Activated CD8-positive, alpha-beta T cell treated with anti-CD3 and anti-CD28 coated beads, Interleukin-2, amount 10 ng/mL, durations not matched to agents 7 days and 5 days (primary cell): Measurements from ENCODE around the gene BCL2L1. TPM values are rescaled to one million over a fixed set of nuclear protein-coding genes. Genes with fewer than 3 reads are reported as not detected.
A peak's percentile ranks its signal among the peaks of the same experiment; 100 is the strongest.
"Not testable (repeated sequence)": the region's sequence is repeated elsewhere in the genome, so short reads cannot be mapped to it uniquely, and the experiment has no call there.

Source experiments
- ATAC-seq: fragments of 150-1000 bp; cut with Tn5 transposase; one replicate; pipeline ENCODE4 v1.10.0; 2021; ENCODE audit warnings: moderate library complexity
- CTCF ChIA-PET: fragments of 350-600 bp; sonication (Branson Sonifier 250); formaldehyde crosslinking; loops from one replicate; lab custom pipeline; 2021; ENCODE audit warnings: antibody characterized with exemption; lab: Charles Lee
- POLR2A ChIA-PET: fragments of 350-600 bp; sonication (Branson Sonifier 250); formaldehyde crosslinking; loops from one replicate; lab custom pipeline; 2021; ENCODE audit warnings: antibody characterized with exemption; lab: Charles Lee
- DNase-seq: peaks from one replicate; pipeline ENCODE4 v3.0.0-alpha.2; 2020
- H3K27ac Mint-ChIP-seq: one replicate; pipeline ENCODE4 v1.8.0; 2021; ENCODE audit warnings: mild to moderate bottlenecking, mixed read lengths
- H3K27me3 Mint-ChIP-seq: one replicate; pipeline ENCODE4 v1.8.0; 2021; ENCODE audit warnings: low read depth, mixed read lengths
- H3K36me3 Mint-ChIP-seq: one replicate; pipeline ENCODE4 v1.8.0; 2021; ENCODE audit warnings: low read depth, mixed read lengths
- H3K4me1 Mint-ChIP-seq: one replicate; pipeline ENCODE4 v1.8.0; 2021; ENCODE audit warnings: low read depth, mixed read lengths
- H3K4me3 Mint-ChIP-seq: one replicate; pipeline ENCODE4 v1.8.0; 2021; ENCODE audit warnings: mild to moderate bottlenecking, mixed read lengths
- H3K9me3 Mint-ChIP-seq: one replicate; pipeline ENCODE4 v1.8.0; 2022; ENCODE audit warnings: mixed read lengths; ENCODE audit not compliant: insufficient read depth
- total RNA-seq, 2 experiments: library from RNA; stranded (reverse); gene quantifications; one replicate each; pipeline ENCODE4 v1.2.3, GENCODE V29; 2021

Gene BCL2L1
- total RNA-seq, 2 experiments from 2014 or later, result 71.4 to 73.0 TPM

DNA sequence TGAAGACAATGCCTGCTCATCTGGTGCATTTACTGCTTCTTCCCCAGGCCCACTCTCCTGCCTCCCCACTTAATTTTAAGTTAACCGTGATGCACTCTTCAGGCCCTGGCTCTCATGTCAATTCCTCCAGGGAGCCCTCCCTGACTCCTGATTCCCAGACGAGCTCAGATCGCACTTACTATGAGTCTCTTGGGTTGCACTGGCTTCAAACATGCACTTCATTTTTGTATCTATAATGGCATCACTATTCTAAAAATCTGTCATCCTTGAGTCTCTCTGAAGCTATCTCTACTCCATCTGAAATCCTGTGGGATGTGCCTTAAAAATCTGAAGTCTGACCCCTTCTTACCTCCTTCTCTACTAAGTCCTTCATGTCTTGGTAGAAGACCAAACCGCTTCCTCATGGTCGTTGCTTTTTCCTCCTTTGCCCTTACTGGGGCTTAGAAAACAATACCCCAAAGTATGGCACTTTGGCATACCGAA, 60.3 kb downstream of the BCL2L1 start:
- ChIA-PET POLR2A (interaction anchor here (1.2 to 5.0 kb wide), 7 partner anchors 13 to 78 kb away, joined by 3 to 98 read pairs (median 8); partner anchors contain the start of gene BCL2L1), CTCF (interaction anchor here (1.0 to 7.9 kb wide), 30 partner anchors 8 to 161 kb away, joined by 3 to 677 read pairs (median 11); partner anchors contain the start of genes BCL2L1 and TPX2)
- H3K4me1 Mint-ChIP-seq, result peaks cover 65% of the 10 kb centered on the region
- H3K36me3 Mint-ChIP-seq, result peaks cover 38% of the 10 kb centered on the region
- H3K4me3 Mint-ChIP-seq, result peak overlapping the region; percentile 75
- H3K27me3 Mint-ChIP-seq, result no peaks in the 10 kb centered on the region
- H3K27ac Mint-ChIP-seq, result peak overlapping the region; percentile 90
- H3K9me3 Mint-ChIP-seq, result no peaks in the 10 kb centered on the region
- no peak for ATAC-seq
- no peak for DNase-seq

- peaks cover 33% of the 10 kb centered on the region for H3K36me3 Mint-ChIP-seq
- no peaks in the 10 kb centered on the region for H3K9me3 Mint-ChIP-seq
- peaks cover 59% of the 10 kb centered on the region for H3K4me1 Mint-ChIP-seq
- ATAC-seq (peak; percentile 85), DNase-seq (peak; percentile 83)
- H3K4me3 Mint-ChIP-seq, result peak overlapping the region; percentile 75
- H3K27ac Mint-ChIP-seq, result peak overlapping the region; percentile 90
- ChIA-PET POLR2A (interaction anchor here (0.6 to 5.0 kb wide), 10 partner anchors 14 to 820 kb away, joined by 3 to 98 read pairs (median 5); partner anchors contain the start of gene BCL2L1), CTCF (interaction anchor here (0.6 to 7.9 kb wide), 38 partner anchors 9 to 193 kb away, joined by 3 to 677 read pairs (median 6); partner anchors contain the start of genes BCL2L1 and TPX2)
- no peaks in the 10 kb centered on the region for H3K27me3 Mint-ChIP-seq
Observed at GRCh38 chr20:31661625-31662371, 60.9 kb downstream of the BCL2L1 start.

- Mint-ChIP-seq H3K27me3 (peaks cover 21% of the 10 kb centered on the region), H3K36me3 (no peaks in the 10 kb centered on the region), H3K27ac (no peak overlapping the region), H3K9me3 (no peaks in the 10 kb centered on the region), H3K4me1 (no peaks in the 10 kb centered on the region), H3K4me3 (no peak overlapping the region)
- POLR2A ChIA-PET, result interaction anchor here (0.6 kb wide), 1 partner anchor 13 kb away, joined by 6 read pairs; no protein-coding TSS in a partner anchor
- ATAC-seq, result no peak
- DNase-seq, result no peak
- CTCF ChIA-PET, result interaction anchor here (1.0 to 3.8 kb wide), 2 partner anchors 9 to 69 kb away, joined by 3 to 27 read pairs; no protein-coding TSS in a partner anchor
Observed at GRCh38 chr20:31654534-31654933, 68.1 kb downstream of the BCL2L1 start.

DNA sequence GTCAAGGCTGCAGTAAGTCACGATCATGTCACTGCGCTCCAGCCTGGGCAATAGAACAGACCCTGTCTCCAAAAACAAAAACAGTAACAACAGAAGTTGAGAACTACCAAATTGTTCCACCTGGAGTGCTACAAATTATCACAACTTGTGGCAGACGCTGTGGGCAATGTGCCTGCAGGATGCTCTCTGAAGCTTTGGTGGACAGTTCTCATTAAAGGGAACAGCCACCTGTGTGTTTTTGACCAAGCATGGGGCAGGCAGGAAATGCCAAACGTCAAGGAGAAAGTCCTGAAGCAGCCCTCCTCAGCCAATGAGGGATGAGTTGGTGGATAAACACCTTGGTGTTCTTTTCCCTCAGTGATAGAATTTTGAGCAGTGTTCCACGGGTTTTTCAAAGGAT, 69.1 kb downstream of the BCL2L1 start:
- Mint-ChIP-seq H3K27ac (no peak overlapping the region), H3K4me1 (no peaks in the 10 kb centered on the region), H3K36me3 (no peaks in the 10 kb centered on the region), H3K4me3 (no peak overlapping the region), H3K27me3 (peaks cover 27% of the 10 kb centered on the region), H3K9me3 (no peaks in the 10 kb centered on the region)
- DNase-seq, result no peak
- ATAC-seq, result no peak
- CTCF ChIA-PET, result interaction anchor here (1.0 to 3.8 kb wide), 3 partner anchors 8 to 70 kb away, joined by 3 to 27 read pairs (median 15); no protein-coding TSS in a partner anchor
- POLR2A ChIA-PET, result no interaction called here

DNA sequence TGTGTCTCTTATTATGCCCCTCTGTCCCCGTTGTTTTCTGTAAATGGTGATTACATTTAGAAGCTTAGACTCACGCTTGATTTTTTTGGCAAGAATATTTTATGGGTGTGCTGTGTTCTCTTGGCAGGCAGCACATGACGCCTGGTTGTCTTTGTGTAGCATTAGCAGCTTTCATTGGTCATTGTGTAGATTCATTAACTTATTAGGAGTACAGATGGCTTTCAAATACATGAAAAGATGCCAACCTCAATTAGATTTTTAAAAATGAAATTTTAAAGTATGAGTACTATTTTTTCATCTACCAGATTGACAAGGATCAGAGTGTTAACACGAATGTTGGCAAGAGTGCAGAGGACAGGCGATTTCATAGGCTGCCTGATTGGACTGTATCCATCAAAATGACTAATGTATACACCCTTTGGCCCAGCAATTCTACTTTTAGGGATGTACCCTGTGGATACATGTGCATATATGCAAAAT, 69.7 kb downstream of the BCL2L1 start:
- H3K36me3 Mint-ChIP-seq, result no peaks in the 10 kb centered on the region
- CTCF ChIA-PET, result interaction anchor here (1.5 to 3.8 kb wide), 3 partner anchors 9 to 71 kb away, joined by 5 to 27 read pairs (median 15); no protein-coding TSS in a partner anchor
- POLR2A ChIA-PET, result no interaction called here

DNA sequence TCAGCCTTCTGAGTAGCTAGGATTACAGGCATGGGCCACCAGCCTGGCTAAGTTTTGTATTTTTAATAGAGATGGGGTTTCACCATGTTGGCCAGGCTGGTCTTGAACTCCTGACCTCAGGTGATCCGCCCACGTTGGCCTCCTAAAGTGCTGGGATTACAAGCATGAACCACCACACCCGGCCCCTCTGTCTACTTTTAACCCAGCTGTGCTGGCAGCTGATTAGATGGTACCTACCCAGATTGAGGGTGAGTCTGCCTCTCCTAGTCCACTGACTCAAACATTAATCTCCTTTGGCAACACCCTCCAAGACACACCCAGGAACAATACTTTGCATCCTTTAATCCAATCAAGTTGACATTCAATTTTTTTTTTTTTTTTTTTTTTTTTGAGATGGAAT, 74.6 kb downstream of the BCL2L1 start:
- H3K27me3 Mint-ChIP-seq, result peaks cover 47% of the 10 kb centered on the region
- not testable (repeated sequence) for H3K9me3 Mint-ChIP-seq, H3K27ac Mint-ChIP-seq, H3K4me3 Mint-ChIP-seq, DNase-seq, H3K36me3 Mint-ChIP-seq, ATAC-seq
- ChIA-PET POLR2A (interaction anchor here (0.7 kb wide), 1 partner anchor 289 kb away, joined by 3 read pairs; no protein-coding TSS in a partner anchor), CTCF (interaction anchor here (0.8 to 1.3 kb wide), 5 partner anchors 13 to 76 kb away, joined by 3 to 10 read pairs (median 3); no protein-coding TSS in a partner anchor)
- H3K4me1 Mint-ChIP-seq, result peaks cover 14% of the 10 kb centered on the region

More for the DNA sequence above, 69.7 kb downstream of the BCL2L1 start:
- ATAC-seq, result no peak
- H3K4me1 Mint-ChIP-seq, result no peaks in the 10 kb centered on the region
- no peaks in the 10 kb centered on the region for H3K9me3 Mint-ChIP-seq
- no peak for DNase-seq
- peaks cover 28% of the 10 kb centered on the region for H3K27me3 Mint-ChIP-seq
- no peak overlapping the region for H3K27ac Mint-ChIP-seq
- H3K4me3 Mint-ChIP-seq, result no peak overlapping the region

- Mint-ChIP-seq H3K4me1 (peaks cover 43% of the 10 kb centered on the region), H3K9me3 (no peaks in the 10 kb centered on the region), H3K27ac (no peak overlapping the region), H3K4me3 (no peak overlapping the region), H3K36me3 (no peaks in the 10 kb centered on the region), H3K27me3 (peaks cover 48% of the 10 kb centered on the region)
- DNase-seq (no peak), ATAC-seq (no peak)
- ChIA-PET CTCF (interaction anchor here (1.2 to 3.0 kb wide), 5 partner anchors 10 to 79 kb away, joined by 3 to 16 read pairs (median 8); no protein-coding TSS in a partner anchor), POLR2A (no interaction called here)
Observed at GRCh38 chr20:31644701-31645100, 78.0 kb downstream of the BCL2L1 start.

DNA sequence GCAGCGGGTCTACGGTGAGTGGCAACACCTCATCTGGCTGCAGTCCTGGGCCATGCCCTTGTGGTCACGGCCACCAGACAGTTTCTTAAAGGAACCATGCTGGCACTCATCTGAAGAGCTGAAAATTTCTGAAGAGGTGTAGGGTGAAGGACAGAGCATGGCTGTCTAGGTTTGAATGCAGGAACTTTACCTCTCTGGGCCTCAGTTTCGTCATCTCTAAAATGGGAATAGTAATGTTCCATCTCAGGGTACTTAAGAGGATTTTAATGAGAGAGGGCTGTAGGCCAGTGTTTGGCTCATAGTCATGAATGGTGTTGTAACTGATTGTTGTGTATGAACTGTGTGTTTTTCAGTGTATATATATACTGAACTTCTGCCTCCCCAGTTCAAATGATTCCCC, 79.1 kb downstream of the BCL2L1 start:
- Mint-ChIP-seq H3K4me3 (no peak overlapping the region), H3K27me3 (peaks cover 45% of the 10 kb centered on the region), H3K4me1 (peaks cover 43% of the 10 kb centered on the region), H3K27ac (no peak overlapping the region), H3K9me3 (no peaks in the 10 kb centered on the region), H3K36me3 (no peaks in the 10 kb centered on the region)
- ATAC-seq (no peak), DNase-seq (no peak)
- CTCF ChIA-PET, result interaction anchor here (1.1 to 3.0 kb wide), 5 partner anchors 9 to 80 kb away, joined by 3 to 16 read pairs (median 8); no protein-coding TSS in a partner anchor
- POLR2A ChIA-PET, result no interaction called here

DNA sequence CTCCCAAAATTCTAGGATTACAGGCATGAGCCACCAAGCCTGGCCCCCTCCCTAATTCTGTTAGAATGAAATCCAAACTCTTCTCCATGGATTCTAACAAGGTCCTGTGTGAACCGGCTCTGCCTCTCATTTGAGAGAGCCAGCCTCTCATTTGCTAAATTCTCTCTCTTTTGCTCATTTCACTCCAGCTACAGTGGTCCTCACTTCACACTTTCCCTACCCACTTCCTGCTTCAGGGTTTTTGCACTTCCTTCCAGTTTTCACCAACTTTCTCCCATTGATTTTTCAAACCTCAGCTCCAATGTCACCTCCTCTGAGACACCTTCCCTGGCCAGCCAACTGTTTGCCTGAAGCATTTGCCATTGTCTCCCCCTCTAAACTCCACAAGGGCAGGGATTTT, 79.8 kb downstream of the BCL2L1 start:
- ATAC-seq, result no peak
- H3K27me3 Mint-ChIP-seq, result peaks cover 45% of the 10 kb centered on the region

DNA sequence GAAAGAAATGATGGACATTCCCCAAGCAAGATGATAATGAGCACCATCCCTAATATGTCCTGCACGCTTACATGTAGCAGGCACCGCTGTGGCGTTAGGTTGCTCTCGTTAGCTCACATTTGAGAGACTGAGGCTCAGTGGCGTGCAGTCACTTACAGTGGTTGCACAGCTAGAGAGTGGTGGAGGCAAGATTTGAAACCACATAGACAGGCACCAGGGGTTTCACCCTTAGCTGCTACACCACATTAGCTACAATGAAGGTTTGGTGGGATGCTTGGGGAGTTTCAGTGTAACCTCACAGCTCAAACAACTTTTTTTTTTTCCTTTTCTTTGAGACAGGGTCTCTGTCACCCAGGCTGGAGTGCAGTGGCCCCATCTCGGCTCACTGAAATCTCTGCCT, 81.3 kb downstream of the BCL2L1 start:
- ChIA-PET CTCF (interaction anchor here (0.6 to 2.7 kb wide), 6 partner anchors 9 to 82 kb away, joined by 3 to 32 read pairs (median 8); no protein-coding TSS in a partner anchor), POLR2A (interaction anchor here (0.6 to 1.7 kb wide), 3 partner anchors 13 to 1033 kb away, joined by 3 to 7 read pairs (median 6); partner anchors contain the start of gene BCL2L1)
- peaks cover 37% of the 10 kb centered on the region for H3K27me3 Mint-ChIP-seq
- no peak overlapping the region for H3K27ac Mint-ChIP-seq
- no peaks in the 10 kb centered on the region for H3K36me3 Mint-ChIP-seq
- ATAC-seq, result peak; percentile 93
- peaks cover 43% of the 10 kb centered on the region for H3K4me1 Mint-ChIP-seq
- peak overlapping the region; percentile 22 for H3K4me3 Mint-ChIP-seq
- peak; percentile 66 for DNase-seq
- H3K9me3 Mint-ChIP-seq, result no peaks in the 10 kb centered on the region

More for the DNA sequence above, 79.8 kb downstream of the BCL2L1 start:
- no peak for DNase-seq
- Mint-ChIP-seq H3K4me1 (peaks cover 43% of the 10 kb centered on the region), H3K9me3 (no peaks in the 10 kb centered on the region), H3K4me3 (peak overlapping the region; percentile 58), H3K27ac (peak overlapping the region; percentile 58), H3K36me3 (no peaks in the 10 kb centered on the region)
- ChIA-PET CTCF (interaction anchor here (1.1 to 3.0 kb wide), 6 partner anchors 9 to 81 kb away, joined by 3 to 16 read pairs (median 10); no protein-coding TSS in a partner anchor), POLR2A (no interaction called here)

- peaks cover 35% of the 10 kb centered on the region for H3K27me3 Mint-ChIP-seq
- no peak for DNase-seq
- CTCF ChIA-PET, result interaction anchor here (2.4 to 2.7 kb wide), 2 partner anchors 27 to 84 kb away, joined by 12 to 32 read pairs; no protein-coding TSS in a partner anchor
Observed at GRCh38 chr20:31640259-31640658, 82.4 kb downstream of the BCL2L1 start.

More at GRCh38 chr20:31640259-31640658, 82.4 kb downstream of the BCL2L1 start:
- peaks cover 43% of the 10 kb centered on the region for H3K4me1 Mint-ChIP-seq
- ATAC-seq, result no peak
- H3K9me3 Mint-ChIP-seq, result no peaks in the 10 kb centered on the region
- H3K4me3 Mint-ChIP-seq, result no peak overlapping the region
- POLR2A ChIA-PET, result interaction anchor here (1.7 kb wide), 1 partner anchor 83 kb away, joined by 7 read pairs; the partner anchor contains the start of gene BCL2L1
- H3K27ac Mint-ChIP-seq, result no peak overlapping the region
- no peaks in the 10 kb centered on the region for H3K36me3 Mint-ChIP-seq
